HL-60 (cell line): ENCODE results near the gene MELK.

Experiments
- DNase-seq, 2 experiments: peaks; one replicate each; pipeline ENCODE4 v3.0.0-alpha.2; 2010 to 2020; ENCODE audit warnings: low read depth in 1 of 2, low spot score in 1 of 2
- H3K27ac ChIP-seq: fragments of 250-450 bp; sonication (Bioruptor Pico); replicated peaks from 2 replicates; pipeline ENCODE4 v1.5.1; 2020; ENCODE audit warnings: mild to moderate bottlenecking, moderate library complexity
- H3K27me3 ChIP-seq: fragments of 250-450 bp; sonication (Bioruptor Pico); 2 replicates; pipeline ENCODE4 v1.5.1; 2021; ENCODE audit warnings: mild to moderate bottlenecking, moderate library complexity; ENCODE audit not compliant: insufficient read depth, poor library complexity, severe bottlenecking
- H3K4me3 ChIP-seq: replicated peaks from 2 replicates; pipeline ENCODE4 v1.5.1; 2011; ENCODE audit warnings: mild to moderate bottlenecking, control low read depth, low read length; ENCODE audit not compliant: insufficient read depth
- CTCF ChIP-seq: IDR thresholded peaks from one replicate; pipeline ENCODE4 v1.5.1; 2011; ENCODE audit warnings: low read length, control low read depth, inconsistent platforms; ENCODE audit not compliant: insufficient read depth
- GABPA ChIP-seq: IDR thresholded peaks from 2 replicates; pipeline ENCODE4 v1.6.1; 2012; ENCODE audit warnings: low read depth
- POLR2AphosphoS5 ChIP-seq: IDR thresholded peaks from 2 replicates; pipeline ENCODE4 v1.6.1; 2012; ENCODE audit warnings: low read depth
- SPI1 ChIP-seq: IDR thresholded peaks from 2 replicates; pipeline ENCODE4 v1.6.1; 2012; ENCODE audit warnings: low read depth, mild to moderate bottlenecking, borderline replicate concordance
- TF ChIP-seq, protein P1 (sequence below): IDR thresholded peaks from 2 replicates; pipeline ENCODE4 v1.6.1; 2012; ENCODE audit warnings: low read depth; ENCODE audit not compliant: insufficient replicate concordance

Gene MELK

GRCh38 chr9:36597412-36598178 lies 24.9 kb downstream of the MELK start:
- H3K27me3 ChIP-seq: no peaks in the 10 kb centered on the region
- no peak overlapping the region for H3K4me3 ChIP-seq
- H3K27ac ChIP-seq: no peak overlapping the region
- TF ChIP-seq GABPA (no peak), CTCF (peak; percentile 58), SPI1 (no peak), POLR2AphosphoS5 (no peak)
- TF ChIP-seq, protein P1, sequence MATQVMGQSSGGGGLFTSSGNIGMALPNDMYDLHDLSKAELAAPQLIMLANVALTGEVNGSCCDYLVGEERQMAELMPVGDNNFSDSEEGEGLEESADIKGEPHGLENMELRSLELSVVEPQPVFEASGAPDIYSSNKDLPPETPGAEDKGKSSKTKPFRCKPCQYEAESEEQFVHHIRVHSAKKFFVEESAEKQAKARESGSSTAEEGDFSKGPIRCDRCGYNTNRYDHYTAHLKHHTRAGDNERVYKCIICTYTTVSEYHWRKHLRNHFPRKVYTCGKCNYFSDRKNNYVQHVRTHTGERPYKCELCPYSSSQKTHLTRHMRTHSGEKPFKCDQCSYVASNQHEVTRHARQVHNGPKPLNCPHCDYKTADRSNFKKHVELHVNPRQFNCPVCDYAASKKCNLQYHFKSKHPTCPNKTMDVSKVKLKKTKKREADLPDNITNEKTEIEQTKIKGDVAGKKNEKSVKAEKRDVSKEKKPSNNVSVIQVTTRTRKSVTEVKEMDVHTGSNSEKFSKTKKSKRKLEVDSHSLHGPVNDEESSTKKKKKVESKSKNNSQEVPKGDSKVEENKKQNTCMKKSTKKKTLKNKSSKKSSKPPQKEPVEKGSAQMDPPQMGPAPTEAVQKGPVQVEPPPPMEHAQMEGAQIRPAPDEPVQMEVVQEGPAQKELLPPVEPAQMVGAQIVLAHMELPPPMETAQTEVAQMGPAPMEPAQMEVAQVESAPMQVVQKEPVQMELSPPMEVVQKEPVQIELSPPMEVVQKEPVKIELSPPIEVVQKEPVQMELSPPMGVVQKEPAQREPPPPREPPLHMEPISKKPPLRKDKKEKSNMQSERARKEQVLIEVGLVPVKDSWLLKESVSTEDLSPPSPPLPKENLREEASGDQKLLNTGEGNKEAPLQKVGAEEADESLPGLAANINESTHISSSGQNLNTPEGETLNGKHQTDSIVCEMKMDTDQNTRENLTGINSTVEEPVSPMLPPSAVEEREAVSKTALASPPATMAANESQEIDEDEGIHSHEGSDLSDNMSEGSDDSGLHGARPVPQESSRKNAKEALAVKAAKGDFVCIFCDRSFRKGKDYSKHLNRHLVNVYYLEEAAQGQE: no peak
- DNase-seq: peak in 1 of 2 experiments; percentile 4

DNA sequence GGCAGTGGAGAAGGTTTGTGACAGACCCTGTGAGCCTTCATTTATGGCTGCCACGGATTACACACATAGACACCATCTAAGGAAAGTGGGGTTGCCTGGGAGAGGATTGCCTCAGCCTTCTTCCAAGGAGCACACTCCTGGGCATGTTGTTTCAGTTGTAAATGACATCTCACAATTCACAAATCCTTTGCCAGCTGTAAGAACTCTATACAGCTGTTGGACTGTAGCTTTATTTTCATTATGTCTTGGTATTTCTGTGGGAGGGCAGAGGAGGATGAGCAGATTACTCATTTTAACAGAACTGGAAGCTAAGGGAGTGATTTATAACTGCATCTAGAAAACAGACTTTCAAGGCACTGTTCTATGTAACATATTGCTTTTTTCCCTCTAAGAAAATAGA lies 25.6 kb downstream of the MELK start:
- no peaks in the 10 kb centered on the region for H3K27me3 ChIP-seq
- no peak for DNase-seq
- no peak overlapping the region for H3K27ac ChIP-seq
- TF ChIP-seq SPI1: no peak
- TF ChIP-seq, protein P1: no peak
- TF ChIP-seq POLR2AphosphoS5: no peak
- no peak for TF ChIP-seq GABPA
- TF ChIP-seq CTCF: no peak
- H3K4me3 ChIP-seq: no peak overlapping the region

DNA sequence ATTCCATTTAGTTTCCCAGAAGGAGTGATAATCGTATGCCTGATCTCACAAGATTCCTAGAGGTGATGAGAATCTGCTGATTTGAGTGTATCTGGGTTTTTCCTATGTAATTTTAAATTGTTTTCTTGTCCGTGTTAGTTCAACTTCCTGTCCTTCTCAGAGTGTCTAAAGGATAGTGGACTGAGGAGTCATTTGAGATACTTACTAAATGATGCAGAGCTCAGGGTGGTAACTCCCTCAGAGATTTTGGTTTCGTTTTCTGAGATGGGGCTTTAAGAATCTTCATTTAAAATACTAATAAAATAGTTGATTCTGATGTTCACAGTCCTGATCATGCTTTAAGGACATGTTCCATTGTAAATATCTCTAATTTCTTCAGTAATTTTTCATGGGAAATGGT lies 30.3 kb downstream of the MELK start:
- no peak overlapping the region for H3K27ac ChIP-seq
- no peaks in the 10 kb centered on the region for H3K27me3 ChIP-seq
- no peak overlapping the region for H3K4me3 ChIP-seq
- DNase-seq: no peak
- TF ChIP-seq, protein P1: no peak
- TF ChIP-seq SPI1 (no peak), CTCF (no peak), GABPA (no peak), POLR2AphosphoS5 (no peak)
